GM19395 (cell line): ENCODE data around the gene MCAM.

Experiments
- ATAC-seq: cut with Tn5 transposase; IDR thresholded peaks from one replicate; pipeline ENCODE4 v1.9.1; 2021; ENCODE audit warnings: mild to moderate bottlenecking, moderate library complexity; ENCODE audit not compliant: unreplicated experiment

The MCAM gene

GRCh38 chr11:119345685-119346084 is 28.8 kb upstream of the MCAM start:
- ATAC-seq, result no peak

- no peak for ATAC-seq
Measured at GRCh38 chr11:119344291-119345010, 27.5 kb upstream of the MCAM start.

- no peak for ATAC-seq
Measured at GRCh38 chr11:119343726-119344125, 26.8 kb upstream of the MCAM start.

GRCh38 chr11:119342362-119343130 is 25.6 kb upstream of the MCAM start:
- no peak for ATAC-seq

- no peak for ATAC-seq
Measured at GRCh38 chr11:119342023-119342300, 25.0 kb upstream of the MCAM start.

- no peak for ATAC-seq
Measured at GRCh38 chr11:119341222-119342022, 24.5 kb upstream of the MCAM start.

GRCh38 chr11:119340335-119341221 is 23.6 kb upstream of the MCAM start, which contains the start of gene C1QTNF5:
TSS of gene C1QTNF5 (minus strand) at chr11:119340883. CDS start at chr11:119340397, 486 bp downstream.
- ATAC-seq, result no peak

GRCh38 chr11:119339589-119340334 is 22.8 kb upstream of the MCAM start:
- no peak for ATAC-seq

GRCh38 chr11:119338965-119339588 is 22.1 kb upstream of the MCAM start:
- ATAC-seq, result no peak

GRCh38 chr11:119338318-119338890 is 21.5 kb upstream of the MCAM start:
- ATAC-seq, result no peak

GRCh38 chr11:119337581-119338317 is 20.8 kb upstream of the MCAM start:
- ATAC-seq, result no peak

GRCh38 chr11:119336744-119337469 is 20.0 kb upstream of the MCAM start:
- ATAC-seq, result no peak

- no peak for ATAC-seq
Measured at GRCh38 chr11:119335655-119336543, 19.0 kb upstream of the MCAM start.

- no peak for ATAC-seq
Measured at GRCh38 chr11:119335091-119335654, 18.2 kb upstream of the MCAM start.

GRCh38 chr11:119334174-119334930 is 17.4 kb upstream of the MCAM start, which contains the start of gene RNF26:
TSS of gene RNF26 (plus strand) at chr11:119334527. CDS start at chr11:119335123, 596 bp downstream.
- ATAC-seq, result peak; percentile 95
